ENCODE results near the gene ARF6.

The ARF6 gene

DNA sequence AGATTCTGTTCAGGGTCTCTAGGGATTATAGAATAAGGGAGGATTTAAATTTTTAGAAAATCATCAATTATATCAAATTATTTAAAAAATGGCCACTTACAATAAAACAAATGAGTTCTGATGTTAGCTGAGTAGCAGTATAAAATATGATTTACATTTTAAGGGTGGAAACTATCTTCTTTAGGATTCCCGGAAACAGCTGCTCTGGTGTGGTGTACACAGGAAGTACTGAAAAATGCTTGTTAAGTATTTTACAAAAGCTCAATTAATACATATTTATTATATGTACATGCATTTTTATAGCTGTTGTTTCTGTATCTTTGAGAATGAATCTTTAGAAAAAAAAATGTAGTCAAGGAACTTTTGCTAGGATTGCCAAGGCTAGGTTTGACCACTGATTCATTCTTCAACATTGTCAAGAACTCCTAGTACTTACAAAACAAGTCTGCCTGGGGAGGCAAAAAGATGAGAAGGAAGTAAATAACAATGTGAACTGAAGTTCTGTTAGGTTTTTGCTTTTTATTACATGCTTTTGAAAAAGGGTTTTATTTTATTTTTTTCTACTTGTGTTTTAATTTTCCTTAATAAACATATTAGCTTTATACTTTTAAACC lies 48.0 kb downstream of the ARF6 start:
- no peak for DNase-seq (ENCODE audit: low read depth in 3 of 3)

DNA sequence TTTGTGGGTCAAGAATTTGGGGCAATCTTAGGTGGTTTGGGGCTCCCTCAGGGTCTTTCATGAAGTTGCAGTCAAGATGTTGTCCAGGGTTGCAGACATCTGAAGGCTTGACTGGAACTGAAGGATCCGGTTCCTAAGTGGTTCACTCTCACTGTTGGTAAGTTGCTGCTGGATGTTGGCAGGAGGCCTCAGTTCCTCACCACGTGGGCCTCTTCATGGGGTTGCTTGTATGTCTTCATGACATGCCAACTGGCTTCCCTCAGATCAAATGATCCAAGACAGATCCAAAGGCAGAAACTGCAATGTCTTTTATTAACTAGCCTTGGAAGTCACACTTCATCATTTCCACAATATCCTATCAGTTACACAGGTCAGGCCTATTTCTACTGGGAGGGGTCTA lies 49.2 kb downstream of the ARF6 start:
- DNase-seq (ENCODE audit: low read depth in 3 of 3) = no peak

DNA sequence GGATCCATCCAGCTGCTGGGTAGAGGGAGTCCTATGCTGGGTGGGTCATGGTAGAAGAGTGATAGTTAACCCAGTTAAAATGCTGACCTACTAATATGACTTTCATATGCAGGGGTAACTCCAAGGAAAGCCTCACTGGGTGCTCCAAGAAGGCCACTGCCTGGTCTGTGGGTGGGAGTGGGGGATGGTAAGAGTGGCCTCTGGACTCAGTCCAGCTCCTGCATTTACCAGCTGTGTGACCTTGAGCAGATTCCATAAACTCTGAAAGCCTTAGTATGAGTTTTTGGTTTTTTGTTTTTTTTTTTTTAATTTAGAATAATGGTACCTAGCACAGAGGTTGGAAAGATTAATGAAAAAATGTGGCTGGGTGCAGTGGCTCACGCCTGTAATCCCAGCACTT lies 51.6 kb downstream of the ARF6 start:
- no peak for DNase-seq (ENCODE audit: low read depth in 3 of 3)

DNA sequence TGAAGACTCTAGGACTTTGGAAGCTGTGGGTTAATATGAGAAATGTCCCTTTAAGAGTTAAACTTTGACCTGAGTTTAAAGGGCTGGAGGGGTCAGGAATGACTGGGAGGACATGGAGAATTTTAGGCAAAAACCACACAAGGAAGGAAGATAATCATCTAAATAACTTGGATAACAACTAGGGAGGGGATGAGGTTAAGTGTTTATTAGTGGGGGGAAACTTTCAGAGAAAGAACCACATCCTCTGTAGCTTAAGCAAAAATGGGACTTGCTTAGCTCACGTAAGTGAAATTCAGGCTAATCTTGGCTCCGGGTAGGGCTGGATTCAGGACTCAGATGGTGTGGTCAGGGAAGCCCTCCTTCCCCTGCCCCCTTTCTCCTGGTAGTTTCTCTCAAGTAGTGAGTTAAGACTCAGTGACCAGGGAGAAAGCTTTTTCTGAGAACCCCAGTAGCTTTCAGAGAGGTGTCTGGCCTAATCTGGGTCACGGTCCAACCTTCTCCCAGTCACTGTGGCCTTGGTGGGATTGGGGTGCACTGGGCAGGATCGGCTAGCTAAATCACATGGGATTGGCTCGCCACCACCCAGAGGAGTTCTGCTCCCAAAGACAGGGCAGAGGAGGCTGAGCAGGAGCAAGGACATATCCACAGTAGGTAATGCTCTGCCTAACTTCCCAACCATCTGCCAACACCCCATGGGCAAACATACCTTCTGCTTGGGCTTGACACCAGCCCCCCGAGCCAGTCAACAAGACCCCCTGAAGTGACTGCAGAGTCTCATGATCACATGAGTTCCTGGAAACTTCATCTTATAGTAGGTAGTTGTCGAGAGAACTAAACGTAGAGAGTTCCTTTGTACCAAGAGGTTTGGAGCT lies 52.8 kb downstream of the ARF6 start:
- DNase-seq (ENCODE audit: low read depth in 3 of 3) = no peak

Data from stimulated activated CD4-positive, alpha-beta T cell treated with anti-CD3 and anti-CD28 coated beads, TNF-alpha, amount 100 ng/mL, for 4 hours (primary cell).